Stimulated activated CD4-positive, alpha-beta T cell treated with anti-CD3 and anti-CD28 coated beads, TNF-alpha, amount 100 ng/mL, for 48 hours (primary cell): Measurements from ENCODE around the gene POLD2.

Experiments used
- DNase-seq, 3 donors: peaks; one replicate each; pipeline ENCODE4 v3.0.0-alpha.2; 2020; ENCODE audit warnings: low read depth in 3 of 3

Gene POLD2

DNA sequence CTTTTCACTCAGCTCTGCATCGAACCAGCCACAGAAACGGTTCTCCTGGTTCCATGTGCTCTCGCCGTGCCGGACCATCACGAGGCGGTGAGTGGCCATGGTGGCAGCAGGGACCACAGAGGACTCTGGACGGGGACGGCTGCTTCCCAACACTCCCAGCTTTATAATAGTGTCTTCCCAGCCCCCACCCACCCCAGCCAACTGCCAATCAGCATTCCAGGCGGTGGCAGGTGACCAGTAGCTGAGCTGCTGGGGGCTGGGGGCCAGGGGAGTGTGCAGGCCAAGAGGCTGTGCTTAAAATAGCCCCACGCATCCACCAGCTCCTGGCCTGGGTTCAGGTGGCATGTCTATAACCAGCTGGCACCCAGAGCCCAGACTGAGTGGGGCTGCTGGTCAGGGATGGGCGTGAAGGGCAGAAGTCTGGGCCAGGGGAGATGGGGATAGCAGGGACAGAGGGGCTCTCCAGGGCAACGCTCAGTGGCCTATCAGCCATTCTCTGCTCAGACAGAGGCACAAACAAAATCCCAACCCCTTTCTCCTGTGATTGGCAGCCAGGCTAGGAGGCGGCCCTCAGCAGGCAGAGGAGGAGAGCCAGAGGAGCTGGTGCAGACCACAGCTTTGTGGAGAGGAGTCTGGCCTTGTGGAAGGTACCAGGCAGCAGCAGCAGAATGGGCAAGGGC lies 57.8 kb downstream of the POLD2 start, which contains the start of gene PGAM2:
Gene PGAM2, minus strand, starts transcription at position 137 of the 680 bp plus-strand sequence. Its CDS starts 38 bp downstream, at position 99.
- no peak for DNase-seq

DNA sequence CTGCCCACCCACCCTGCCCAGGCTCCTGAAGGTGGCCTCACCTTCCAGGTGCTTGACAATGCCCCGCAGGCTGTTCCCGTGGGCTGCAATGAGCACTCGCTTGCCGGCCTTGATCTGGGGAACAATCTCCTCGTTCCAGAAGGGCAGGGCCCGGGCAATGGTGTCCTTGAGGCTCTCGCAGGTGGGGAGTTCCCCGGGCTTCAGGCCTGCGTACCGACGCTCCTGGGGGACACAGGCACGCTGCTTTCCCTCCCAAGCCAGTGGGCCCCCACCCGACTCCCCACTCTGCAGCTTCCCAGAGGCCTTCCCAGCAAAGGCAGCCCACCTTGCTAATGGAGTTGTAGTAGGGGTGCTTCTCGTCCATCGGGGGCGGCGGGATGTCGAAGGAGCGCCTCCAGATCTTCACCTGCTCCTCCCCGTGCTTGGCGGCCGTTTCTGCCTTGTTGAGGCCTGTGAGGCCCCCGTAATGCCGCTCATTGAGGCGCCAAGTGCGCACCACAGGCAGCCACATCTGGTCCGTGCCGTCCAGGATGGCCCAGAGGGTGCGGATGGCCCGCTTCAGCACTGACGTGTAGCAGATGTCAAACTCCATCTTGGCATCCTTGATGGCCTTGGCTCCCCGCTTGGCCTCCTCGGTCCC lies 58.4 kb downstream of the POLD2 start:
- no peak for DNase-seq
